ENCODE results near the gene ATMIN. TPM values are rescaled to one million over a fixed set of nuclear protein-coding genes. Genes with fewer than 3 reads are reported as not detected.

Gene ATMIN
- total and polyA plus RNA-seq, 2 of the 13 experiments (the other 11 are each of a cell fraction or from before 2014, with no cell fraction given) = 34.6 to 60.4 TPM

DNA sequence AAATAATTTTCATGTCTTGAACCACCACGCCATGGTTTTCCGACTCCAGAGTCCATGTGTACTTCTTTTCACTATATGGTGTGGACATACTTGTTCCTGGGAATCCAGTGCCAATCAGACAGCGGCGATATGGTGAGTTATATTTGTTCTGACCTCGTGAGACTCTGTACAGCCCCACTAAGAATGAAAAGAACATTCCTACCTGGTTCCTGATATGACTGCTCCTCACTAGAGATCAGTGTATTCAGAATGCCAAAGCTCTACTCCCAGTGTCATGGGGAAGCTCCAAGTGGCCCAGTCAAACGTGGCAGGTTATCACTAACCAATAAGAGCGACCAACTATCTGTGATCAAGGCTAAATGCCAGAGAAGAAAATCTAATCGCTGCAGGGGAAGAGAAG, 35.3 kb downstream of the ATMIN start (continued):
- TF ChIP-seq KDM6A (CRISPR knock-in tag; IDR thresholded peaks at IDR 0.05; ENCODE audit: low read depth) = no peak
- no peak for TF ChIP-seq SYNCRIP (IDR thresholded peaks at IDR 0.05; ENCODE audit: insufficient read depth, low read depth, low read length)
- TF ChIP-seq, protein P1, sequence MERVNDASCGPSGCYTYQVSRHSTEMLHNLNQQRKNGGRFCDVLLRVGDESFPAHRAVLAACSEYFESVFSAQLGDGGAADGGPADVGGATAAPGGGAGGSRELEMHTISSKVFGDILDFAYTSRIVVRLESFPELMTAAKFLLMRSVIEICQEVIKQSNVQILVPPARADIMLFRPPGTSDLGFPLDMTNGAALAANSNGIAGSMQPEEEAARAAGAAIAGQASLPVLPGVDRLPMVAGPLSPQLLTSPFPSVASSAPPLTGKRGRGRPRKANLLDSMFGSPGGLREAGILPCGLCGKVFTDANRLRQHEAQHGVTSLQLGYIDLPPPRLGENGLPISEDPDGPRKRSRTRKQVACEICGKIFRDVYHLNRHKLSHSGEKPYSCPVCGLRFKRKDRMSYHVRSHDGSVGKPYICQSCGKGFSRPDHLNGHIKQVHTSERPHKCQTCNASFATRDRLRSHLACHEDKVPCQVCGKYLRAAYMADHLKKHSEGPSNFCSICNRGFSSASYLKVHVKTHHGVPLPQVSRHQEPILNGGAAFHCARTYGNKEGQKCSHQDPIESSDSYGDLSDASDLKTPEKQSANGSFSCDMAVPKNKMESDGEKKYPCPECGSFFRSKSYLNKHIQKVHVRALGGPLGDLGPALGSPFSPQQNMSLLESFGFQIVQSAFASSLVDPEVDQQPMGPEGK (CRISPR knock-in tag; IDR thresholded peaks at IDR 0.05) = no peak

GRCh38 chr16:81071805-81072204, 36.2 kb downstream of the ATMIN start:
- no peak overlapping the region for H3K9ac ChIP-seq (ENCODE audit: insufficient read depth, low read depth, low read length)
- in situ Hi-C loops (cut with HindIII; ENCODE audit: extremely low pct_ligation_motif_present, low pct_unique_long_range_greater_than_20kb) (no loop called here), intact Hi-C loops (cut with micrococcal nuclease; ENCODE audit: unreplicated experiment) (no loop called here)
- BruUV-seq (replicated peaks) = no TSS peak
- H4K20me1 ChIP-seq (ENCODE audit: insufficient read depth, low read length) = no peaks in the 10 kb centered on the region
- DNase-seq (ENCODE audit: low spot score) (peak; percentile 63), FAIRE-seq (no peak), ATAC-seq (no peak)
- ChIA-PET CTCF (ENCODE audit: low intra/inter-chr PET ratio, low total read pairs) (no interaction called here), POLR2A (interaction anchor here (0.7 kb wide), 1 partner anchor 36 kb away, joined by 4 read pairs; no protein-coding TSS in a partner anchor)
- no peaks in the 10 kb centered on the region for H3K36me3 ChIP-seq (replicated peaks in 1 of 2; ENCODE audit: control insufficient read depth in 1 of 2, insufficient read depth in 2 of 2, low read length in 2 of 2)
- H3K4me1 ChIP-seq (ENCODE audit: insufficient read depth, low read length) = peaks cover 15% of the 10 kb centered on the region
- H3K27ac ChIP-seq (ENCODE audit: extremely low read length, insufficient read depth, low read length) = no peak overlapping the region
- H3K27me3 ChIP-seq (ENCODE audit: control insufficient read depth in 1 of 2, insufficient read depth in 2 of 2, low read length in 2 of 2) = no peaks in the 10 kb centered on the region
- 73% methylated on average over 4 of the region's 4 CpGs for WGBS (ENCODE audit: low lambda C conversion rate)
- no peaks in the 10 kb centered on the region for H3K79me2 ChIP-seq (ENCODE audit: insufficient read depth, low read length)
- H3K9me3 ChIP-seq (ENCODE audit: low read length) = no peaks in the 10 kb centered on the region
- no peak overlapping the region for H2AFZ ChIP-seq (ENCODE audit: low read length)
- TF ChIP-seq ZBTB7A (CRISPR knock-in tag; IDR thresholded peaks at IDR 0.05) (no peak), KDM5B (CRISPR knock-in tag; IDR thresholded peaks at IDR 0.05; ENCODE audit: borderline replicate concordance) (no peak), NR2F6 (IDR thresholded peaks at IDR 0.05) (peak; percentile 59), NR2F6 (CRISPR knock-in tag; IDR thresholded peaks at IDR 0.05) (peak; percentile 48; the same call in 1 of the 2 replicates), SAP130 (CRISPR knock-in tag; IDR thresholded peaks at IDR 0.05; ENCODE audit: low read depth) (peak; percentile 16; the same call in 1 of the 2 replicates), SP5 (CRISPR knock-in tag; IDR thresholded peaks at IDR 0.05; ENCODE audit: borderline replicate concordance, low read depth) (peak; percentile 58), NR2F1 (CRISPR knock-in tag; IDR thresholded peaks at IDR 0.05) (0 out of 4 replicates have a peak, but pooled peaks of 1 of the 2 experiments have one; percentile 35), ZNF569 (CRISPR knock-in tag; IDR thresholded peaks at IDR 0.05; ENCODE audit: borderline replicate concordance) (no peak), GABPA (IDR thresholded peaks at IDR 0.05; ENCODE audit: low read depth, low read length) (no peak), GABPA (CRISPR knock-in tag; IDR thresholded peaks at IDR 0.05; ENCODE audit: low read depth) (peak; percentile 46; the same call in 1 of the 2 replicates)
- TF ChIP-seq, protein P2, sequence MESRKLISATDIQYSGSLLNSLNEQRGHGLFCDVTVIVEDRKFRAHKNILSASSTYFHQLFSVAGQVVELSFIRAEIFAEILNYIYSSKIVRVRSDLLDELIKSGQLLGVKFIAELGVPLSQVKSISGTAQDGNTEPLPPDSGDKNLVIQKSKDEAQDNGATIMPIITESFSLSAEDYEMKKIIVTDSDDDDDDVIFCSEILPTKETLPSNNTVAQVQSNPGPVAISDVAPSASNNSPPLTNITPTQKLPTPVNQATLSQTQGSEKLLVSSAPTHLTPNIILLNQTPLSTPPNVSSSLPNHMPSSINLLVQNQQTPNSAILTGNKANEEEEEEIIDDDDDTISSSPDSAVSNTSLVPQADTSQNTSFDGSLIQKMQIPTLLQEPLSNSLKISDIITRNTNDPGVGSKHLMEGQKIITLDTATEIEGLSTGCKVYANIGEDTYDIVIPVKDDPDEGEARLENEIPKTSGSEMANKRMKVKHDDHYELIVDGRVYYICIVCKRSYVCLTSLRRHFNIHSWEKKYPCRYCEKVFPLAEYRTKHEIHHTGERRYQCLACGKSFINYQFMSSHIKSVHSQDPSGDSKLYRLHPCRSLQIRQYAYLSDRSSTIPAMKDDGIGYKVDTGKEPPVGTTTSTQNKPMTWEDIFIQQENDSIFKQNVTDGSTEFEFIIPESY (CRISPR knock-in tag; IDR thresholded peaks at IDR 0.05) = peak; percentile 59; the same call in 1 of the 2 replicates
- no peak overlapping the region for H3K4me3 ChIP-seq (replicated peaks in 1 of 3; ENCODE audit: insufficient read depth in 1 of 3, low read depth in 2 of 3, low read length in 3 of 3)
- H3K4me2 ChIP-seq (ENCODE audit: low read depth, low read length) = no peak overlapping the region
